NCI-H526 (cell line): ENCODE results near the gene ANO10.

ENCODE experiments used
- DNase-seq, 2 experiments: peaks; one replicate each; lab custom pipeline; 2025; lab: John Stamatoyannopoulos, UW

The ANO10 gene

GRCh38 chr3:43581343-43581742 is 40.5 kb downstream of the ANO10 start:
- no peak for DNase-seq

- no peak for DNase-seq
Observed at GRCh38 chr3:43580181-43580580, 41.6 kb downstream of the ANO10 start.

- no peak for DNase-seq
Observed at GRCh38 chr3:43573576-43573975, 48.2 kb downstream of the ANO10 start.

- peak in 1 of 2 experiments; percentile 23 for DNase-seq
Observed at GRCh38 chr3:43565661-43566341, 56.0 kb downstream of the ANO10 start.

GRCh38 chr3:43559961-43560360 is 61.9 kb downstream of the ANO10 start:
- DNase-seq, result no peak

- DNase-seq, result no peak
Observed at GRCh38 chr3:43558171-43558570, 63.6 kb downstream of the ANO10 start.

- DNase-seq, result no peak
Observed at GRCh38 chr3:43549626-43550290, 72.1 kb downstream of the ANO10 start.

GRCh38 chr3:43544277-43544676 is 77.5 kb downstream of the ANO10 start:
- peak; percentile 1 to 67 for DNase-seq

GRCh38 chr3:43542328-43543043 is 79.3 kb downstream of the ANO10 start:
- DNase-seq, result no peak

- DNase-seq, result no peak
Observed at GRCh38 chr3:43540624-43541023, 81.2 kb downstream of the ANO10 start.

GRCh38 chr3:43539321-43539720 is 82.5 kb downstream of the ANO10 start:
- no peak for DNase-seq

- DNase-seq, result no peak
Observed at GRCh38 chr3:43537225-43537624, 84.6 kb downstream of the ANO10 start.

GRCh38 chr3:43534675-43535074 is 87.1 kb downstream of the ANO10 start:
- DNase-seq, result no peak

- DNase-seq, result no peak
Observed at GRCh38 chr3:43533009-43533408, 88.8 kb downstream of the ANO10 start.

GRCh38 chr3:43531835-43532234 is 90.0 kb downstream of the ANO10 start:
- no peak for DNase-seq

- DNase-seq, result no peak
Observed at GRCh38 chr3:43528498-43529099, 93.2 kb downstream of the ANO10 start.

GRCh38 chr3:43526956-43527355 is 94.9 kb downstream of the ANO10 start:
- no peak for DNase-seq

GRCh38 chr3:43525941-43526607 is 95.7 kb downstream of the ANO10 start:
- DNase-seq, result no peak

- no peak for DNase-seq
Observed at GRCh38 chr3:43525386-43525785, 96.4 kb downstream of the ANO10 start.

- no peak for DNase-seq
Observed at GRCh38 chr3:43523454-43524053, 98.3 kb downstream of the ANO10 start.

GRCh38 chr3:43522727-43523362 is 99.0 kb downstream of the ANO10 start:
- no peak for DNase-seq
